Memory B cell (primary cell): ENCODE results near the gene RIMKLB.
"Not testable (repeated sequence)": the region's sequence is repeated elsewhere in the genome, so short reads cannot be mapped to it uniquely, and the experiment has no call there.

ENCODE experiments used
- ATAC-seq: fragments of 150-1000 bp; cut with Tn5 transposase; 2 replicates; pipeline ENCODE4 v1.10.0; 2021; ENCODE audit warnings: low read depth, mild to moderate bottlenecking, moderate library complexity
- DNase-seq, 2 donors: peaks; one replicate each; pipeline ENCODE4 v3.0.0; 2022; ENCODE audit warnings: low spot score in 2 of 2
- H3K27ac Mint-ChIP-seq: one replicate; pipeline ENCODE4 v1.8.0; 2022; ENCODE audit warnings: mild to moderate bottlenecking, moderate library complexity, mixed read lengths
- H3K27me3 Mint-ChIP-seq: one replicate; pipeline ENCODE4 v1.8.0; 2022; ENCODE audit warnings: mixed read lengths
- H3K36me3 Mint-ChIP-seq: one replicate; pipeline ENCODE4 v1.8.0; 2022; ENCODE audit warnings: mild to moderate bottlenecking, mixed read lengths
- H3K4me1 Mint-ChIP-seq: one replicate; pipeline ENCODE4 v1.8.0; 2022; ENCODE audit warnings: mixed read lengths
- H3K4me3 Mint-ChIP-seq: one replicate; pipeline ENCODE4 v1.8.0; 2022; ENCODE audit warnings: mild to moderate bottlenecking, moderate library complexity, mixed read lengths
- H3K9me3 Mint-ChIP-seq: one replicate; pipeline ENCODE4 v1.8.0; 2022; ENCODE audit warnings: mixed read lengths

The RIMKLB gene

GRCh38 chr12:8801213-8801612, 103.4 kb downstream of the RIMKLB start:
- not testable (repeated sequence) for DNase-seq, H3K36me3 Mint-ChIP-seq, ATAC-seq, H3K27ac Mint-ChIP-seq, H3K27me3 Mint-ChIP-seq, H3K9me3 Mint-ChIP-seq, H3K4me1 Mint-ChIP-seq, H3K4me3 Mint-ChIP-seq

GRCh38 chr12:8804833-8805232, 107.0 kb downstream of the RIMKLB start:
- not testable (repeated sequence) for DNase-seq, H3K36me3 Mint-ChIP-seq, H3K9me3 Mint-ChIP-seq, H3K27ac Mint-ChIP-seq, ATAC-seq, H3K4me3 Mint-ChIP-seq, H3K27me3 Mint-ChIP-seq, H3K4me1 Mint-ChIP-seq

- ATAC-seq, H3K36me3 Mint-ChIP-seq, H3K27me3 Mint-ChIP-seq, H3K4me1 Mint-ChIP-seq, H3K27ac Mint-ChIP-seq, H3K9me3 Mint-ChIP-seq, H3K4me3 Mint-ChIP-seq, DNase-seq: not testable (repeated sequence)
Observed at GRCh38 chr12:8805487-8805886, 107.7 kb downstream of the RIMKLB start.

GRCh38 chr12:8807084-8807483, 109.3 kb downstream of the RIMKLB start:
- ATAC-seq, H3K4me3 Mint-ChIP-seq, H3K4me1 Mint-ChIP-seq, H3K9me3 Mint-ChIP-seq, H3K27ac Mint-ChIP-seq, H3K27me3 Mint-ChIP-seq, H3K36me3 Mint-ChIP-seq, DNase-seq: not testable (repeated sequence)

- not testable (repeated sequence) for H3K27me3 Mint-ChIP-seq, H3K27ac Mint-ChIP-seq, H3K36me3 Mint-ChIP-seq, ATAC-seq, DNase-seq, H3K4me1 Mint-ChIP-seq, H3K4me3 Mint-ChIP-seq, H3K9me3 Mint-ChIP-seq
Observed at GRCh38 chr12:8810112-8810511, 112.3 kb downstream of the RIMKLB start.

GRCh38 chr12:8813572-8814357, 116.0 kb downstream of the RIMKLB start:
- H3K4me1 Mint-ChIP-seq: no peaks in the 10 kb centered on the region
- ATAC-seq: no peak
- peaks cover 1% of the 10 kb centered on the region for H3K27me3 Mint-ChIP-seq
- no peak overlapping the region for H3K4me3 Mint-ChIP-seq
- H3K9me3 Mint-ChIP-seq: no peaks in the 10 kb centered on the region
- no peak for DNase-seq
- H3K36me3 Mint-ChIP-seq: no peaks in the 10 kb centered on the region
- H3K27ac Mint-ChIP-seq: no peak overlapping the region

- Mint-ChIP-seq H3K9me3 (no peaks in the 10 kb centered on the region), H3K27ac (no peak overlapping the region), H3K27me3 (peaks cover 1% of the 10 kb centered on the region), H3K4me1 (no peaks in the 10 kb centered on the region), H3K4me3 (no peak overlapping the region), H3K36me3 (no peaks in the 10 kb centered on the region)
- no peak for DNase-seq
- ATAC-seq: no peak
Observed at GRCh38 chr12:8816448-8817050, 118.8 kb downstream of the RIMKLB start.

- no peaks in the 10 kb centered on the region for H3K9me3 Mint-ChIP-seq
- no peak overlapping the region for H3K27ac Mint-ChIP-seq
- no peak for DNase-seq
- H3K36me3 Mint-ChIP-seq: no peaks in the 10 kb centered on the region
- no peak overlapping the region for H3K4me3 Mint-ChIP-seq
- H3K27me3 Mint-ChIP-seq: peaks cover 1% of the 10 kb centered on the region
- ATAC-seq: no peak
- H3K4me1 Mint-ChIP-seq: no peaks in the 10 kb centered on the region
Observed at GRCh38 chr12:8817856-8818255, 120.1 kb downstream of the RIMKLB start.

- no peak overlapping the region for H3K4me3 Mint-ChIP-seq
- ATAC-seq (no peak), DNase-seq (no peak)
- H3K27ac Mint-ChIP-seq: no peak overlapping the region
- H3K4me1 Mint-ChIP-seq: no peaks in the 10 kb centered on the region
- H3K9me3 Mint-ChIP-seq: no peaks in the 10 kb centered on the region
- H3K36me3 Mint-ChIP-seq: no peaks in the 10 kb centered on the region
- peaks cover 1% of the 10 kb centered on the region for H3K27me3 Mint-ChIP-seq
Observed at GRCh38 chr12:8818526-8818925, 120.7 kb downstream of the RIMKLB start.

- Mint-ChIP-seq H3K27me3 (peaks cover 1% of the 10 kb centered on the region), H3K27ac (no peak overlapping the region), H3K36me3 (no peaks in the 10 kb centered on the region), H3K4me1 (no peaks in the 10 kb centered on the region), H3K4me3 (no peak overlapping the region), H3K9me3 (no peaks in the 10 kb centered on the region)
- ATAC-seq: no peak
- DNase-seq: no peak
Observed at GRCh38 chr12:8819666-8819980, 121.8 kb downstream of the RIMKLB start.

- H3K27me3 Mint-ChIP-seq, DNase-seq, H3K4me3 Mint-ChIP-seq, H3K36me3 Mint-ChIP-seq, ATAC-seq, H3K27ac Mint-ChIP-seq, H3K4me1 Mint-ChIP-seq, H3K9me3 Mint-ChIP-seq: not testable (repeated sequence)
Observed at GRCh38 chr12:8820676-8821407, 123.1 kb downstream of the RIMKLB start.

GRCh38 chr12:8821591-8821990, 123.8 kb downstream of the RIMKLB start:
- no peak for DNase-seq
- Mint-ChIP-seq H3K4me3 (no peak overlapping the region), H3K27me3 (peaks cover 3% of the 10 kb centered on the region), H3K27ac (no peak overlapping the region), H3K36me3 (no peaks in the 10 kb centered on the region), H3K4me1 (no peaks in the 10 kb centered on the region), H3K9me3 (no peaks in the 10 kb centered on the region)
- ATAC-seq: no peak

GRCh38 chr12:8822298-8822697, 124.5 kb downstream of the RIMKLB start, which contains the start of gene A2ML1:
Gene A2ML1 (plus strand): TSS chr12:8822621. CDS start chr12:8822652, 31 bp downstream.
- Mint-ChIP-seq H3K4me3 (no peak within 1 kb of the TSS), H3K9me3 (peaks cover 1% of the 10 kb centered on the region), H3K27me3 (peaks cover 3% of the 10 kb centered on the region), H3K27ac (no peak within 1 kb of the TSS), H3K4me1 (no peaks in the 10 kb centered on the region), H3K36me3 (peaks cover 1% of the 10 kb centered on the region)
- no peak for ATAC-seq
- no peak for DNase-seq

GRCh38 chr12:8823565-8824300, 125.9 kb downstream of the RIMKLB start:
- peaks cover 1% of the 10 kb centered on the region for H3K36me3 Mint-ChIP-seq
- no peak overlapping the region for H3K27ac Mint-ChIP-seq
- DNase-seq (no peak), ATAC-seq (no peak)
- H3K27me3 Mint-ChIP-seq: peaks cover 7% of the 10 kb centered on the region
- peaks cover 1% of the 10 kb centered on the region for H3K9me3 Mint-ChIP-seq
- H3K4me3 Mint-ChIP-seq: no peak overlapping the region
- H3K4me1 Mint-ChIP-seq: no peaks in the 10 kb centered on the region
